GM21367 (cell line): ENCODE results near the gene CDKN2D.
"Not testable (repeated sequence)": the region's sequence is repeated elsewhere in the genome, so short reads cannot be mapped to it uniquely, and the experiment has no call there.

Source experiments
- ATAC-seq: cut with Tn5 transposase; IDR thresholded peaks from one replicate; pipeline ENCODE4 v1.9.1; 2021; ENCODE audit not compliant: unreplicated experiment

CDKN2D gene

DNA sequence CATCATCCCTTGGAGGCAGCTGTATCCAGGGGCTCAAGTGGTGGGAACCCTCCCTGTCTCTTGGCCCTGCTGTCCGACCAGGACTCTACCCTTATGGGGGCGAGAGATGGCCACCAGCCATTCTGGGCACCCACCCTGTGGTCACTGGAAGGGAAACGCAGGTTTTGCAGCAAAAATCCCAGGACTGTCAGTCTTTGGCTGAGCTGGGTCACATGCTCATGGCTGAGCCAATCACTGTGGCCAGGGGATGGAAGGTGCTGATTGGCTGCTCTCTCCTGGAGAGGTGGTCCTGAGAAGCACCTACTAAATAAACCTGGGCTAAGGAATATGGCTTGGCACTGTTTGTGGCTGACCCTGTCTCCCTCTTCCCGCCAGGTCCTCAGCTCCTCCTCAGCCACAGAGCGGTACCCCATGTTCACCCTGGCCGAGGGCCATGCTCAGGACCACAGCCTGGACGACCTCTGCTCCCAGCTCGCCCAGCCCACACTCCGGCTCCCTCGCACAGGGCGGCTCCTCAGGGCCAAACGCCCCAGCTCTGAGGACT lies 16.2 kb downstream of the CDKN2D start:
- ATAC-seq: no peak

DNA sequence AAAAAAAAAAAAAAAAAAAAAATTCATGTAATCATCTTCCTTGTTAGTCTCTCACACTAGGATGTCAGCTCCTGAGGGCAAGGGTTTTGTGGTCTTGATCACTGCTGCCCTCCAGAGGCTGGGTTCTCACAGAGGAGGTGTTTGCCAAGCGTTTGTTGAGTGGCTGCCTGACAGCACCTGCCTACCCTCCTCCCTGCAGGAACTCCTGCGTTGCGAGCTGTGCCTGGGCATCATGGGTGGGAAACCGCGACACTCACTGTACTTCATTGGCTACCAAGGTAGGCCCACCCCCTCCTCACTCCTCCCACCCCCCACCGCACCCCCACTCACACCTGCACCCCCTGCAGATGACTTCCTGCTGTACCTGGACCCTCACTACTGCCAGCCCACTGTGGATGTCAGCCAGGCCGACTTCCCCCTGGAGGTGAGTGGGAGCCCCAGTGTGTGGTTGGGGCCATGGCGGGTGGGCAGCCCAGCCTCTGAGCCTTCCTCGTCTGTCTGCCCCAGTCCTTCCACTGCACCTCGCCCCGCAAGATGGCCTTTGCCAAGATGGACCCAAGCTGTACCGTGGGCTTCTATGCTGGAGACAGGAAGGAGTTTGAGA lies 17.0 kb downstream of the CDKN2D start:
- no peak for ATAC-seq

DNA sequence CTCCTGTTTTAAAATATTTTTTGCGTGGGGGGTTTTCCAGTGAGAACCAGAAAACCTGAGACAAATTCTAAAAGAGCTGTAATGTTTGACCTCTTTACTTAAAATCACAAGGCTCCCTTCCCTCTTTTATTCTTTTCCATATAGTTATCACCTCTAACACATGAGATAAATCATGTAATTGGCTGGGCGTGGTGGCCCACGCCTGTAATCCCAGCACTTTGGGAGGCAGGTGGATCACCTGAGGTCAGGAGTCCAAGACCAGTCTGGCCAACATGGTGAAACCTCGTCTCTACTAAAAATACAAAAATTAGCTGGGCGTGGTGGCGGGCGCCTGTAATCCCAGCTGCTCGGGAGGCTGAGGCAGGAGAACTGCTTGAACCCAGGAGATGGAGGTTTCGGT lies 17.8 kb downstream of the CDKN2D start:
- not testable (repeated sequence) for ATAC-seq

- no peak for ATAC-seq
These were observed 18.4 kb downstream of the CDKN2D start for GRCh38 chr19:10550336-10550735.

DNA sequence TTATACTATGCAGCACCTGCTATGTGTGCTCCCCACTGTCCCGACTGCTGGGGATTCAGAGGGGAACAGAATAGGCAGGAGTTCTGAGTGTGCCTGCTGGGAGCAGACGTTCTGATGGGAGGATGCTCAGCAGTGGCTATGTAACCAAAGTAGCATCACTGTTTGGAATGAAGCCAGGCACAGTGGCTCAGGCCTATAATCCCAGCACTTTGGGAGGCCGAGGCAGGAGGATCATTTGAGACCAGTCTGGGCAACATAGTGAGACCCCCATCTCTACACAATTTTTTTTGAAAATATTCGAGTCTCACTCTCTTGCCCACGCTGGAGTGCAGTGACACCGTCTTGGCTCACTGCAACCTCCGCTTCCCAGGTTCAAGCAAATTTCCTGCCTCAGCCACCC lies 19.0 kb downstream of the CDKN2D start:
- no peak for ATAC-seq

DNA sequence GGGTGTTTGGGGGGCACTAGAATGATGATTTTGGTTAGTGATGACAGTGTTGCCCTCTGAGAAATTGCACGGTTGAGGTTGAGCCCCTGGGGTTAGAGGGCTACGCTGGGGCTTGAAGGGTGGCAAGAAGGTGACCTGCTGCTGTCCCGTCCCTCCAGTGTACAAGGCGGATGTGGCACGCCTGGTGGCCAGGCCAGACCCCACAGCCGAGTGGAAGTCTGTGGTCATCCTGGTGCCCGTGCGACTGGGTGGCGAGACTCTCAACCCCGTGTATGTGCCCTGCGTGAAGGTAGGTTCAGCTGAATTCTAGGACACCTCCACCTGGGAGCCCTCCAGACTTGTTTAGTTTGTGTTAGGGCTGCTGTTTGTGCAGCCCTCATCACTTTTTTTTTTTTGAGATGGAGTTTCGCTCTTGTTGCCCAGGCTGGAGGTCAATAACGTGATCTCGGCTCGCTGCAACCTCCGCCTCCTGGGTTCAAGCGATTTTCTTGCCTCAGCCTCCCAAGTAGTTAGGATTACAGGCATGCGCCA lies 20.0 kb downstream of the CDKN2D start:
- ATAC-seq: no peak

DNA sequence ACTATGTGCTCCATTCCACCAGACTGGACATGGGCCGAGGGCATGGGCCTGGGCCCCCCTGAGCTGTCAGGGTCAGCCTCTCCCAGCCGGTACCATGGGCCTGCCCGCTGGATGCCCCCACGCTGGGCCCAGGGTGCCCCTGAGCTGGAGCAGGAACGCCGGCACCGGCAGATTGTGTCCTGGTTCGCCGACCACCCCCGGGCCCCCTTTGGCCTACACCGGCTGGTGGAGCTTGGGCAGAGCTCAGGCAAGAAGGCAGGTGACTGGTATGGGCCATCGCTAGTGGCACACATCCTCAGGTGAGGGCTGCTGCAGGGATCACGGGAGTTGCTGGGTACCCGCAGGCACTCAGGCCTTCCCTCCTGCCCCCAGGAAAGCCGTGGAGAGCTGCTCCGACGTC lies 22.0 kb downstream of the CDKN2D start:
- ATAC-seq: no peak

DNA sequence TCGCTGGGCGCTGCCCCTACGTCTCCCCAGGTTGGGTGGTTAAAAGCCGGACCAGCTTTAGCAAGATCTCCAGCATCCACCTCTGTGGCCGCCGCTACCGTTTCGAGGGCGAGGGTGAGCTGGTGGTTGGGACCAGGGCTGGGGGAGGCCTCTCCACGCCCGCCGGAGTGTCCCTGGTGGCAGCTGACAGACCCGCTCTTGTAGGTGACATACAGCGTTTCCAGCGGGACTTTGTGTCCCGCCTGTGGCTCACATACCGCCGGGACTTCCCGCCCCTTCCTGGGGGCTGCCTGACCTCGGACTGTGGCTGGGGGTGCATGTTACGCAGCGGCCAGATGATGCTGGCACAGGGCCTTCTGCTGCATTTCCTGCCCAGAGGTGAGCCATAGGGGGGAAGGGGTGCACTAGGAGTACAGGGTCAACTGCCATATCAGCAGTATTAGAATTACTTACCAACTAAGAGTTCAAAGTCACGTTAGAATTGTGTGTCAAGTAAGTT lies 24.0 kb downstream of the CDKN2D start:
- ATAC-seq: no peak

- no peak for ATAC-seq
These were observed 24.5 kb downstream of the CDKN2D start for GRCh38 chr19:10544242-10544752.

GRCh38 chr19:10543420-10544241 lies 25.1 kb downstream of the CDKN2D start, which contains the start of gene ATG4D:
ATG4D (plus strand) TSS chr19:10543904; CDS start chr19:10544091, 187 bp downstream.
- no peak for ATAC-seq

GRCh38 chr19:10543059-10543419 lies 25.7 kb downstream of the CDKN2D start:
- ATAC-seq: no peak

DNA sequence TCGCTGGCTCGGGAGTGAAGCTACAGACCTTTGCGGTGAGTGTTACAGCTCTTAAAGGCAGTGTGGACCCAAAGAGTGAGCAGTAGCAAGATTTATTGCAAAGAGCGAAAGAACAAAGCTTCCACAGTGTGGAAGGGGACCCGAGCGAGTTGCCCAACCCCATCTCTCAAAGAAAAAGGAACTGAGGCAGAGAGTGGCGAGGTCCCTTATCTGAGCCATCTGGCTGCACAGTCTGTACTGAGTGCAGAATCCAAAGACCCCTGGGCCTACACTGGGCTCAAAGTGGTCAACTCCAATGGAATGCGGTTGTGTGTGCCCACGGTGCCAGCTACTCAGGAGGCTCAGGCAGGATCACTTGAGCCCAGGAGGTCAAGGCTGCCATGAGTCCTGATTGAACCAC lies 29.8 kb downstream of the CDKN2D start:
- ATAC-seq: not testable (repeated sequence)

DNA sequence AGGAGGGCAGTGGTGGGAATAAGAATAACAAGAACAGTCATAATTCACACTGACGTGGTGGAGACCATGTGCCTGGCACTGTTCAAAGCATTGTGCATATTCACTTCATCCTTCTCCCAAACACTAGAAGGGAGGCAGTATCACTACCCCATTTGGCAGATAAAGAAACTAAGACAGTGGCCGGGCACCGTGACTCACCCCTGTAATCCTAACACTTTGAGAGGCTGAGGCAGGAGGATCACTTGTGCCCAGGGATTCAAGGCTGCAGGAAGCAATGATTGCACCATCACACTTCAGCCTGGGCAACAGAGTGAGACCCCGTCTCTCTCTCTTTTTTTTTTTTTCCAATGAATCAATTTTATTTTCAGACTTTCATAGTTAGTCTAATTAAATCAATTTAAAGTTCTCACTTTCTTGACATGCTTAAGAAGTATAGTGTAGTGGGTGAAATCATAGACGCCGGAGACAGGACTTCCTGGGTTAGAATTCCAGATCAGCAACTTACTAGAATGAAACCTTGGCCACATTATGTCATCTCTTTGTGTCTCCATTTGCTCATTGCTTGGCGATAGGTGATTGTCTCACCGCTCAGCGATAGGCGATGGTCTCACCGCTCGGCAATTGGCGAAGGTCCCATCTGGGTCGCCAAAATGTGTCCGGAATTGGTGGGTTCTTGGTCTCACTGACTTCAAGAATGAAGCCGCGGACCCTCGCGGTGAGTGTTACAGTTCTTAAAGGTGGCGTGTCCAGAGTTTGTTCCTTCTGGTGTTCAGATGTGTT lies 30.4 kb downstream of the CDKN2D start:
- no peak for ATAC-seq

GRCh38 chr19:10537668-10538067 lies 31.1 kb downstream of the CDKN2D start:
- no peak for ATAC-seq

GRCh38 chr19:10535613-10536012 lies 33.2 kb downstream of the CDKN2D start:
- no peak for ATAC-seq

GRCh38 chr19:10533646-10534386 lies 35.0 kb downstream of the CDKN2D start:
- no peak for ATAC-seq

GRCh38 chr19:10532457-10532856 lies 36.3 kb downstream of the CDKN2D start:
- ATAC-seq: no peak

DNA sequence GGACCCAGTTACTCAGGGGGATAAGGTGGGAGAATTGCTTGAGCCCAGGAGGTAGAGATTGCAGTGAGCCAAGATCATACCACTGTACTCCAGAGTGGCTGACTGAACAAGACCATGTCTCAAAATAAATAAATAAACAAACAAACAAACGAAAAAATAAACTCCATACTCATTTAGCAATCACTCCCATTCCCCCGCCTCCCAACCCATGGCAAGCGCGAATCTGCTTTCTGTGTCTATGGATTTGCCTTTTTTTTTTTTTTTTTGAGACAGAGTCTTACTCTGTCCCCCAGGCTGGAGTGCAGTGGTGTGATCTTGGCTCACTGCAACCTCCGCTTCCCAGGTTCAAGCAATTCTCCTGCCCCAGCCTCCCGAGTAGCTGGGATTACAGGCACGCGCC lies 41.9 kb downstream of the CDKN2D start:
- not testable (repeated sequence) for ATAC-seq

DNA sequence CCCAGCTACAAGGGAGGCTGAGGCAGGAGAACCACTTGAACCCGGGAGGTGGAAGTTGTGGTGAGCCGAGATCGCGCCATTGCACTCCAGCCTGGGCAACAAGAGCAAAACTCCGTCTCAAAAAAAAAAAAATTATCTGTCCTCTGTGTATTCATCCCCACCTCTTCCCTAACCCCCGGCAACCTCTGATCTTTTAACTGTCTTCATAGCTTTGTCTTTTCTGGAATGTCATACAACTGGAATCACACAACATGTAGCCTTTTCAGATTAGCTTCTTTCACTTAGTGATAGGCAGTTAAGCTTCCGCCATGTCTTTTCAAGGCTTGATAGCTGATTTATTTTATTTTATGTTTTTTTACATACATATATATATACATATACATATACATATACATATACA lies 43.1 kb downstream of the CDKN2D start:
- ATAC-seq: no peak

DNA sequence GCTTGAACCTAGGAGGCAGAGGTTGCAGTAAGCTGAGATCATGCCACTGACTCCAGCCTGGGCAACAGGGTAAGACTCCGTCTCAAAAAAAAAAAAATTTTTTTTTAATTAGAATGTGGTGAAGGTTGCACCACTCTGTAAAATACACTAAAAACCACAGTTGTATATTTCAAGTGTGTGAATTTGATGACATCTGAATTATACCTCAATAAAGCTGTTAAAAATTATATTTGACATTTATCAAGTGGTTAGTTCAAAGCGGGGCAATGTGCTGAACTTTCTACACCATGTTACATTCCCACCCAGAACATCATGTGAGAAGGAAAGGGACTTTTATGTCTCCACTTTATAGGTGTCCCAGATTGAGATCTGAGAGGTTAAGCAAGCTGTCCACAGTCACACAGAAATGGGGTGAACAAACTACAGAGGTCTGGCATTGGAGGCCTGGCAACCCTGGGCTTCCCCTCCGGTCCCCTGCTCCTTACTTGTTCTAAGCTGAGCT lies 45.6 kb downstream of the CDKN2D start:
- ATAC-seq: no peak
